H1 (cell line): Measurements from ENCODE around the gene MYOM1. TPM values are rescaled to one million over a fixed set of nuclear protein-coding genes. Genes with fewer than 3 reads are reported as not detected.

Experiments
- CTCF ChIA-PET: fragments of 300-600 bp; sonication (Branson Sonifier 250); formaldehyde crosslinking; loops from one replicate; lab custom pipeline; 2021; ENCODE audit not compliant: partially characterized antibody; lab: Charles Lee
- POLR2A ChIA-PET: fragments of 300-600 bp; sonication (Branson Sonifier 250); formaldehyde crosslinking; loops from one replicate; lab custom pipeline; 2021; ENCODE audit warnings: inconsistent platforms; ENCODE audit not compliant: partially characterized antibody; lab: Charles Lee
- DNase-seq, 2 experiments: peaks; one replicate each; pipeline versions ENCODE4 v3.0.0 to v3.0.0-alpha.2; 2010 to 2022; ENCODE audit warnings: low spot score in 2 of 2, low read depth in 1 of 2, mixed read lengths in 1 of 2
- FAIRE-seq: peaks from 2 replicates; lab custom pipeline; 2011; peaks lifted over from hg19 to GRCh38; lab: Jason Lieb, UNC
- H2AFZ ChIP-seq: 2 replicates; pipeline ENCODE4 v1.8.1; 2012; ENCODE audit warnings: low read length, inconsistent platforms
- H2AK5ac ChIP-seq: 2 replicates; pipeline ENCODE4 v1.6.1; 2013; ENCODE audit warnings: low read depth, low read length
- H2BK120ac ChIP-seq: replicated peaks from 2 replicates; pipeline ENCODE3; 2013; ENCODE audit warnings: low read depth, low read length, inconsistent platforms
- H2BK12ac ChIP-seq: 2 replicates; pipeline ENCODE4 v1.6.1; 2013; ENCODE audit warnings: low read depth, low read length
- H2BK15ac ChIP-seq: 2 replicates; pipeline ENCODE4 v1.6.1; 2013; ENCODE audit warnings: low read length
- H2BK20ac ChIP-seq: 2 replicates; pipeline ENCODE4 v1.6.1; 2013; ENCODE audit warnings: low read length
- H2BK5ac ChIP-seq: 2 replicates; pipeline ENCODE4 v1.6.1; 2013; ENCODE audit warnings: low read depth, low read length
- H3K14ac ChIP-seq: 2 replicates; pipeline ENCODE4 v1.6.1; 2013; ENCODE audit warnings: inconsistent platforms; ENCODE audit not compliant: insufficient read length
- H3K18ac ChIP-seq: 2 replicates; pipeline ENCODE4 v1.6.1; 2013; ENCODE audit warnings: low read length; ENCODE audit errors: extremely low read depth
- H3K23ac ChIP-seq: 2 replicates; pipeline ENCODE4 v1.6.1; 2013; ENCODE audit warnings: inconsistent platforms; ENCODE audit not compliant: insufficient read length
- H3K23me2 ChIP-seq: 2 replicates; pipeline ENCODE4 v1.6.1; 2013; ENCODE audit warnings: low read depth, low read length
- H3K27ac ChIP-seq: 2 replicates; pipeline ENCODE4 v1.6.1; 2011; ENCODE audit warnings: low read depth, low read length, inconsistent platforms
- H3K27me3 ChIP-seq, 4 experiments: replicated peaks in 1 of 4; 1 replicate in 1 of 4; 2 replicates in 3 of 4; pipeline versions ENCODE4 v1.6.1 to v1.8.1; 2011 to 2013; ENCODE audit warnings: low read length in 3 of 4, mild to moderate bottlenecking in 3 of 4, inconsistent platforms in 2 of 4, mixed read lengths in 2 of 4, moderate library complexity in 1 of 4; ENCODE audit not compliant: control insufficient read depth in 3 of 4, insufficient read depth in 3 of 4; ENCODE audit errors: extremely low read depth in 1 of 4
- H3K36me3 ChIP-seq, 4 experiments: 2 replicates each; pipeline versions ENCODE4 v1.6.1 to v1.8.1; 2011 to 2013; ENCODE audit warnings: mild to moderate bottlenecking in 4 of 4, low read length in 3 of 4, moderate library complexity in 2 of 4, control low read depth in 1 of 4, inconsistent platforms in 1 of 4; ENCODE audit not compliant: insufficient read depth in 4 of 4, control insufficient read depth in 2 of 4
- H3K4ac ChIP-seq: replicated peaks from 2 replicates; pipeline ENCODE3; 2013; ENCODE audit warnings: low read length, low read depth, mixed read lengths, inconsistent platforms; ENCODE audit not compliant: insufficient read length
- H3K4me1 ChIP-seq, 4 experiments: replicated peaks in 1 of 4; 1 replicate in 1 of 4; 2 replicates in 3 of 4; pipeline versions ENCODE4 v1.6.1 to v1.8.1; 2011 to 2013; ENCODE audit warnings: low read length in 3 of 4, inconsistent platforms in 2 of 4, mixed read lengths in 1 of 4; ENCODE audit not compliant: insufficient read depth in 4 of 4, control insufficient read depth in 3 of 4
- H3K4me2 ChIP-seq, 2 experiments: 2 replicates each; pipeline versions ENCODE4 v1.6.1 to v1.8.1; 2011 to 2013; ENCODE audit warnings: low read depth in 2 of 2, low read length in 2 of 2, control low read depth in 1 of 2, inconsistent platforms in 1 of 2, mild to moderate bottlenecking in 1 of 2; ENCODE audit not compliant: insufficient read depth in 1 of 2
- H3K4me3 ChIP-seq, 4 experiments: fragments of 200-600, 300-600 bp in 1 of 4; sonication (generic), shearing (Covaris generic), sonication (Bioruptor Twin) in 1 of 4; 2 replicates each; pipeline versions ENCODE4 v1.5.1 to v1.8.1; 2011 to 2016; ENCODE audit warnings: low read length in 4 of 4, low read depth in 3 of 4, control low read depth in 2 of 4, inconsistent platforms in 2 of 4, mild to moderate bottlenecking in 2 of 4, mixed read lengths in 1 of 4, moderate library complexity in 1 of 4; ENCODE audit not compliant: insufficient read depth in 2 of 4; ENCODE audit errors: extremely low read depth in 1 of 4
- H3K56ac ChIP-seq: replicated peaks from 2 replicates; pipeline ENCODE3; 2013; ENCODE audit warnings: low read depth, mild to moderate bottlenecking, mixed read lengths, low read length, inconsistent platforms; ENCODE audit not compliant: insufficient read length
- H3K79me1 ChIP-seq: 2 replicates; pipeline ENCODE4 v1.6.1; 2013; ENCODE audit warnings: low read depth, low read length, control low read depth
- H3K79me2 ChIP-seq, 2 experiments: 2 replicates each; pipeline versions ENCODE4 v1.6.1 to v1.8.1; 2012 to 2013; ENCODE audit warnings: low read length in 2 of 2, mild to moderate bottlenecking in 2 of 2, inconsistent platforms in 1 of 2; ENCODE audit not compliant: insufficient read depth in 2 of 2, control insufficient read depth in 1 of 2
- H3K9ac ChIP-seq, 4 experiments: replicated peaks in 1 of 4; 1 replicate in 1 of 4; 2 replicates in 3 of 4; pipeline versions ENCODE4 v1.6.1 to v1.8.1; 2011 to 2013; ENCODE audit warnings: low read depth in 3 of 4, low read length in 3 of 4, control low read depth in 2 of 4, mild to moderate bottlenecking in 2 of 4, moderate library complexity in 2 of 4, inconsistent platforms in 1 of 4; ENCODE audit errors: extremely low read depth in 1 of 4
- H3K9me3 ChIP-seq, 2 experiments: 2 replicates each; pipeline versions ENCODE4 v1.6.1 to v1.8.1; 2012 to 2013; ENCODE audit warnings: mild to moderate bottlenecking in 2 of 2, moderate library complexity in 2 of 2, control low read depth in 1 of 2, inconsistent platforms in 1 of 2, low read depth in 1 of 2, low read length in 1 of 2, mixed read lengths in 1 of 2; ENCODE audit not compliant: insufficient read depth in 2 of 2
- H4K20me1 ChIP-seq, 2 experiments: replicated peaks in 1 of 2; 2 replicates each; pipeline versions ENCODE3 to v1.8.1; 2011 to 2013; ENCODE audit warnings: inconsistent platforms in 2 of 2, low read length in 2 of 2, mild to moderate bottlenecking in 1 of 2; ENCODE audit not compliant: insufficient read depth in 2 of 2, control insufficient read depth in 1 of 2
- H4K5ac ChIP-seq: 2 replicates; pipeline ENCODE4 v1.6.1; 2013; ENCODE audit warnings: low read length, low read depth, mixed read lengths, inconsistent platforms; ENCODE audit not compliant: insufficient read length
- H4K8ac ChIP-seq: 2 replicates; pipeline ENCODE4 v1.8.0; 2013; ENCODE audit warnings: mild to moderate bottlenecking, moderate library complexity, low read length, inconsistent platforms; ENCODE audit not compliant: insufficient read depth; ENCODE audit errors: extremely low read depth
- H4K91ac ChIP-seq: replicated peaks from 2 replicates; pipeline ENCODE3; 2013; ENCODE audit warnings: low read length, mixed read lengths, inconsistent platforms; ENCODE audit not compliant: insufficient read length
- ASH2L ChIP-seq: fragments of 200-600, 300-600 bp; sonication (generic); IDR thresholded peaks from one replicate; pipeline ENCODE4 v1.7.1; 2017; ENCODE audit warnings: low read length
- FOSL1 ChIP-seq: IDR thresholded peaks from 2 replicates; pipeline ENCODE4 v1.6.1; 2011; ENCODE audit warnings: mild to moderate bottlenecking, low read depth, low read length, moderate library complexity; ENCODE audit not compliant: insufficient read depth
- TAF7 ChIP-seq: optimal IDR thresholded peaks from 2 replicates; pipeline ENCODE3; 2011; ENCODE audit warnings: low read depth, mild to moderate bottlenecking, inconsistent platforms, low read length, moderate library complexity, borderline replicate concordance
- WGBS, 2 experiments: shearing (Covaris generic) in 1 of 2; methylation state at CpG; one replicate each; pipeline versions ENCODE4 v1.1.6 to v1.1.7; 2013 to 2015; ENCODE audit warnings: low lambda C conversion rate in 2 of 2, mixed read lengths in 2 of 2, inconsistent platforms in 1 of 2, low coverage in 1 of 2, missing lambda C conversion rate in 1 of 2; ENCODE audit not compliant: insufficient replicate concordance in 2 of 2, insufficient coverage in 1 of 2, insufficient read length in 1 of 2; ENCODE audit errors: extremely low coverage in 1 of 2, missing lambda C conversion rate in 1 of 2; 5-methylcytosine and 5-hydroxymethylcytosine counted together
- polyA plus RNA-seq, 7 experiments: library from polyadenylated mRNA; depleted of rRNA in 3 of 7; stranded (reverse) in 5 of 7; unstranded in 2 of 7; fragments of >200 nt in 5 of 7; fragments of 200-250 nt in 2 of 7; gene quantifications; 1 replicate in 5 of 7; 2 replicates in 1 of 7; 4 replicates in 1 of 7; pipeline versions ENCODE4 v1.2.1 to v1.2.3, GENCODE V29; 2011 to 2013; ENCODE audit warnings: missing spikeins in 2 of 7, mixed read lengths in 2 of 7
- total RNA-seq: library from RNA; stranded (reverse); fragmentation: NEBNext Ultra II Directional; extraction: Animal tissue kit (Norgen Biotek cat#: 25700); gene quantifications from 2 replicates; pipeline ENCODE4 v1.2.1, GENCODE V29; 2021

MYOM1 gene
- total and polyA plus RNA-seq, 2 of the 8 experiments (the other 6 are each of a cell fraction or from before 2014, with no cell fraction given) = 0.06 to 0.32 TPM

DNA sequence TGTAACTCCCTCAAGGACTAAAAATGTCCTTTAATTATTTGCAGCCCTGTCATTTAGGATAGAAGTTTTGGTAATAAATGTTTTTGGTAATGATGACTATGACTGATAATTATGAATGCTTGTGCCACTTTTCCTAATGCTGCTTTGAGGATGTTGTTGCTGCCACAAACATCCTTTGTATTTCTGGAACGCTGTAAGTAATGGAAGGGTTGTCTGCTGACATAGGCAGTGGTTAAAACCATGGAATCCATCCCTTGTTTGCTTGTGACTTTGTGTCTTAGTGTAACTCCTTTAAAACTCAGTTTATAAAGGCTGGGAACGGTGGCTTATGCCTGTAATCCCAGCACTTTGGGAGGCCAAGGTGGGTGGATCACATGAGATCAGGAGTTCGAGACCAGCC is 187.0 kb downstream of the MYOM1 start:
- Histone ChIP-seq H2BK5ac (no peak overlapping the region), H3K36me3 (no peaks in the 10 kb centered on the region), H3K14ac (no peak overlapping the region), H3K23me2 (no peaks in the 10 kb centered on the region), H3K9me3 (no peaks in the 10 kb centered on the region), H2AK5ac (no peak overlapping the region), H3K4me2 (no peak overlapping the region), H3K18ac (no peak overlapping the region), H2BK15ac (no peak overlapping the region), H4K5ac (no peak overlapping the region), H2BK12ac (no peak overlapping the region), H3K79me2 (no peaks in the 10 kb centered on the region)
- CTCF ChIA-PET = interaction anchor here (2.8 kb wide), 1 partner anchor 30 kb away, joined by 9 read pairs; no protein-coding TSS in a partner anchor
- no peak for FAIRE-seq
- DNase-seq = no peak
- 91% methylated on average over 3 of the region's 3 CpGs; no CpG with 5 or more reads in 1 of the 2 experiments for WGBS, 2 experiments
- TF ChIP-seq TAF7 (no peak), ASH2L (no peak), FOSL1 (no peak)
- TF ChIP-seq, all 59 proteins: peak for 0
- H3K27ac ChIP-seq = no peak overlapping the region
- POLR2A ChIA-PET = no interaction called here
- H3K4ac ChIP-seq = no peak overlapping the region
- H3K4me1 ChIP-seq = peaks cover 0 to 2% (median 0%) of the 10 kb centered on the region in 4 experiments; a peak in 2 of 7 replicates
- H2BK20ac ChIP-seq = no peak overlapping the region
- H3K79me1 ChIP-seq = no peaks in the 10 kb centered on the region
- no peak overlapping the region for H3K56ac ChIP-seq
- H3K23ac ChIP-seq = no peak overlapping the region
- H3K9ac ChIP-seq = no peak overlapping the region
- H4K20me1 ChIP-seq = no peaks in the 10 kb centered on the region
- H4K91ac ChIP-seq = no peak overlapping the region
- no peaks in the 10 kb centered on the region for H3K27me3 ChIP-seq
- no peak overlapping the region for H4K8ac ChIP-seq
- no peak overlapping the region for H3K4me3 ChIP-seq
- no peak overlapping the region for H2AFZ ChIP-seq
- H2BK120ac ChIP-seq = no peak overlapping the region
